A673 (cell line): Measurements from ENCODE around the gene CCDC148. TPM values are rescaled to one million over a fixed set of nuclear protein-coding genes. Genes with fewer than 3 reads are reported as not detected.

Experiments
- BruUV-seq: library from RNA; stranded (reverse); fragments of 400-500 nt; replicated peaks from 2 replicates; lab custom pipeline; 2021; lab: Mats Ljungman, UMichigan
- CTCF ChIA-PET: fragments of 300-600 bp; sonication (Branson Sonifier 250); formaldehyde crosslinking; loops from one replicate; lab custom pipeline; 2022; ENCODE audit warnings: antibody characterized with exemption; lab: Charles Lee
- POLR2A ChIA-PET: fragments of 300-600 bp; sonication (Branson Sonifier 250); formaldehyde crosslinking; loops from one replicate; lab custom pipeline; 2022; ENCODE audit warnings: antibody characterized with exemption; ENCODE audit not compliant: low non-redundant PET; lab: Charles Lee
- DNase-seq: peaks from one replicate; pipeline ENCODE4 v3.0.0-alpha.2; 2015; ENCODE audit warnings: low spot score
- H3K27ac ChIP-seq: fragments of 200-600 bp; sonication (generic); 2 replicates; pipeline ENCODE4 v1.5.1; 2016; ENCODE audit warnings: mixed run types, low read depth, mild to moderate bottlenecking, mixed read lengths, antibody characterized with exemption, low read length; ENCODE audit not compliant: poor library complexity, severe bottlenecking
- H3K27me3 ChIP-seq: fragments of 200-600 bp; sonication (generic); replicated peaks from 2 replicates; pipeline ENCODE4 v1.6.1; 2017; ENCODE audit warnings: mixed run types, low read depth, mild to moderate bottlenecking, mixed read lengths, antibody characterized with exemption, low read length; ENCODE audit not compliant: insufficient read depth, poor library complexity
- H3K36me3 ChIP-seq: fragments of 200-600 bp; sonication (generic); 2 replicates; pipeline ENCODE4 v1.6.1; 2016; ENCODE audit warnings: mixed run types, mild to moderate bottlenecking, mixed read lengths, antibody characterized with exemption, low read length; ENCODE audit not compliant: insufficient read depth, poor library complexity, severe bottlenecking
- H3K4me1 ChIP-seq: fragments of 200-600 bp; sonication (generic); 2 replicates; pipeline ENCODE4 v1.6.1; 2017; ENCODE audit warnings: mixed run types, mild to moderate bottlenecking, mixed read lengths, antibody characterized with exemption, low read length; ENCODE audit not compliant: insufficient read depth, poor library complexity, severe bottlenecking
- H3K4me3 ChIP-seq: fragments of 200-600 bp; sonication (generic); 2 replicates; pipeline ENCODE4 v1.5.1; 2016; ENCODE audit warnings: low read depth, mixed run types, mild to moderate bottlenecking, mixed read lengths, low read length; ENCODE audit not compliant: poor library complexity, severe bottlenecking
- H3K9me3 ChIP-seq: fragments of 200-600 bp; sonication (generic); 2 replicates; pipeline ENCODE4 v1.6.1; 2016; ENCODE audit warnings: mixed run types, low read depth, mild to moderate bottlenecking, mixed read lengths, antibody characterized with exemption, low read length; ENCODE audit not compliant: poor library complexity, severe bottlenecking
- CTCF ChIP-seq: fragments of 300-800, 200-600 bp; sonication (generic); conservative IDR thresholded peaks from 2 replicates; pipeline ENCODE4 v1.5.1; 2017; ENCODE audit warnings: low read depth, mild to moderate bottlenecking, antibody characterized with exemption, low read length, moderate library complexity, mixed read lengths
- EZH2 ChIP-seq: fragments of 200-600 bp; sonication (generic); IDR thresholded peaks from 2 replicates; pipeline ENCODE4 v1.6.1; 2017; ENCODE audit warnings: borderline replicate concordance, low read depth, mild to moderate bottlenecking, mixed read lengths, antibody characterized with exemption, low read length; ENCODE audit not compliant: poor library complexity, severe bottlenecking
- intact Hi-C: fragments of 100-400 bp; cut with micrococcal nuclease; formaldehyde crosslinking; loops from one replicate; pipeline ENCODE4 v1.10.0; 2022; ENCODE audit not compliant: unreplicated experiment
- total RNA-seq: library from RNA; stranded (reverse); gene quantifications from 2 replicates; pipeline ENCODE4 v1.2.3, GENCODE V29; 2021

The CCDC148 gene
- total RNA-seq, 1 experiment from 2014 or later, result 0.90 TPM

GRCh38 chr2:158402665-158403064 is 53.9 kb downstream of the CCDC148 start:
- intact Hi-C loops, result no loop called here
- TF ChIP-seq CTCF (no peak), EZH2 (no peak)
- Histone ChIP-seq H3K27ac (no peak overlapping the region), H3K4me1 (no peaks in the 10 kb centered on the region), H3K27me3 (no peaks in the 10 kb centered on the region), H3K4me3 (no peak overlapping the region), H3K36me3 (no peaks in the 10 kb centered on the region), H3K9me3 (no peaks in the 10 kb centered on the region)
- no TSS peak for BruUV-seq
- ChIA-PET CTCF (no interaction called here), POLR2A (no interaction called here)
- DNase-seq, result no peak

GRCh38 chr2:158395166-158395565 is 61.4 kb downstream of the CCDC148 start:
- Histone ChIP-seq H3K9me3 (no peaks in the 10 kb centered on the region), H3K4me3 (no peak overlapping the region), H3K27ac (no peak overlapping the region), H3K36me3 (no peaks in the 10 kb centered on the region), H3K4me1 (no peaks in the 10 kb centered on the region), H3K27me3 (no peaks in the 10 kb centered on the region)
- no TSS peak for BruUV-seq
- TF ChIP-seq CTCF, result no peak
- no peak for TF ChIP-seq EZH2
- DNase-seq, result no peak
- POLR2A ChIA-PET, result no interaction called here
- intact Hi-C loops, result no loop called here
- CTCF ChIA-PET, result no interaction called here

- DNase-seq, result no peak
- ChIA-PET CTCF (no interaction called here), POLR2A (no interaction called here)
- BruUV-seq, result no TSS peak
- Histone ChIP-seq H3K4me3 (no peak overlapping the region), H3K9me3 (no peaks in the 10 kb centered on the region), H3K4me1 (no peaks in the 10 kb centered on the region), H3K27me3 (no peaks in the 10 kb centered on the region), H3K36me3 (no peaks in the 10 kb centered on the region), H3K27ac (no peak overlapping the region)
- intact Hi-C loops, result no loop called here
- no peak for TF ChIP-seq EZH2
- TF ChIP-seq CTCF, result no peak
Observed at GRCh38 chr2:158394453-158394852, 62.1 kb downstream of the CCDC148 start.
